ENCODE measurements around the gene USP47. TPM values are rescaled to one million over a fixed set of nuclear protein-coding genes. Genes with fewer than 3 reads are reported as not detected.
A peak's percentile ranks its signal among the peaks of the same experiment; 100 is the strongest.
"Not testable (repeated sequence)": the region's sequence is repeated elsewhere in the genome, so short reads cannot be mapped to it uniquely, and the experiment has no call there.

The USP47 gene
- polyA plus RNA-seq, 3 donors from 2014 or later, result 36.3 to 72.4 (median 43.5) TPM

- no peak for DNase-seq
- H3K4me1 Mint-ChIP-seq, result no peaks in the 10 kb centered on the region
- H3K36me3 Mint-ChIP-seq, result peaks cover 0 to 5% (median 0%) of the 10 kb centered on the region in 3 donors
- no peak overlapping the region for H3K4me3 Mint-ChIP-seq
- no peaks in the 10 kb centered on the region for H3K9me3 Mint-ChIP-seq
- H3K27me3 Mint-ChIP-seq (ENCODE audit: low read depth in 3 of 3), result peaks cover 3 to 4% (median 3%) of the 10 kb centered on the region in 3 donors
- no peak overlapping the region for H3K27ac Mint-ChIP-seq
Measured at GRCh38 chr11:11816511-11817314, 25.1 kb upstream of the USP47 start.

GRCh38 chr11:11817957-11818356 lies 23.8 kb upstream of the USP47 start:
- no peaks in the 10 kb centered on the region for H3K36me3 Mint-ChIP-seq
- no peak overlapping the region for H3K4me3 Mint-ChIP-seq
- H3K9me3 Mint-ChIP-seq, result no peaks in the 10 kb centered on the region
- H3K4me1 Mint-ChIP-seq, result no peaks in the 10 kb centered on the region
- peaks cover 0 to 3% (median 1%) of the 10 kb centered on the region in 3 donors for H3K27me3 Mint-ChIP-seq (ENCODE audit: low read depth in 3 of 3)
- DNase-seq, result no peak
- no peak overlapping the region for H3K27ac Mint-ChIP-seq

- peaks cover 0 to 3% (median 1%) of the 10 kb centered on the region in 3 donors for H3K27me3 Mint-ChIP-seq (ENCODE audit: low read depth in 3 of 3)
- H3K4me1 Mint-ChIP-seq, result no peaks in the 10 kb centered on the region
- H3K4me3 Mint-ChIP-seq, result no peak overlapping the region
- no peaks in the 10 kb centered on the region for H3K36me3 Mint-ChIP-seq
- no peak overlapping the region for H3K27ac Mint-ChIP-seq
- DNase-seq, result no peak
- no peaks in the 10 kb centered on the region for H3K9me3 Mint-ChIP-seq
Measured at GRCh38 chr11:11818529-11819121, 23.1 kb upstream of the USP47 start.

- Mint-ChIP-seq H3K4me1 (no peaks in the 10 kb centered on the region), H3K36me3 (no peaks in the 10 kb centered on the region), H3K27me3 (ENCODE audit: low read depth in 3 of 3) (peaks cover 0 to 3% (median 1%) of the 10 kb centered on the region in 3 donors), H3K9me3 (no peaks in the 10 kb centered on the region), H3K27ac (no peak overlapping the region), H3K4me3 (no peak overlapping the region)
- DNase-seq, result no peak
Measured at GRCh38 chr11:11821899-11822298, 19.9 kb upstream of the USP47 start.

GRCh38 chr11:11822946-11823345 lies 18.8 kb upstream of the USP47 start:
- Mint-ChIP-seq H3K9me3 (no peaks in the 10 kb centered on the region), H3K27ac (no peak overlapping the region), H3K27me3 (ENCODE audit: low read depth in 3 of 3) (peaks cover 0 to 3% (median 0%) of the 10 kb centered on the region in 3 donors), H3K4me3 (no peak overlapping the region), H3K4me1 (no peaks in the 10 kb centered on the region), H3K36me3 (no peaks in the 10 kb centered on the region)
- no peak for DNase-seq

GRCh38 chr11:11826260-11826659 lies 15.5 kb upstream of the USP47 start:
- DNase-seq, result no peak
- no peak overlapping the region for H3K4me3 Mint-ChIP-seq
- no peaks in the 10 kb centered on the region for H3K4me1 Mint-ChIP-seq
- H3K27me3 Mint-ChIP-seq (ENCODE audit: low read depth in 3 of 3), result peaks cover 0 to 3% (median 0%) of the 10 kb centered on the region in 3 donors
- H3K9me3 Mint-ChIP-seq, result no peaks in the 10 kb centered on the region
- H3K27ac Mint-ChIP-seq, result no peak overlapping the region
- no peaks in the 10 kb centered on the region for H3K36me3 Mint-ChIP-seq

GRCh38 chr11:11827272-11827671 lies 14.5 kb upstream of the USP47 start:
- Mint-ChIP-seq H3K4me3 (no peak overlapping the region), H3K36me3 (no peaks in the 10 kb centered on the region), H3K4me1 (no peaks in the 10 kb centered on the region), H3K27ac (no peak overlapping the region), H3K9me3 (no peaks in the 10 kb centered on the region), H3K27me3 (ENCODE audit: low read depth in 3 of 3) (peaks cover 0 to 3% (median 0%) of the 10 kb centered on the region in 3 donors)
- no peak for DNase-seq

- H3K9me3 Mint-ChIP-seq, result not testable (repeated sequence)
Measured at GRCh38 chr11:11831406-11831805, 10.4 kb upstream of the USP47 start.

GRCh38 chr11:11836676-11837231 lies 5.0 kb upstream of the USP47 start:
- no peaks in the 10 kb centered on the region for H3K9me3 Mint-ChIP-seq
- H3K27me3 Mint-ChIP-seq (ENCODE audit: low read depth in 3 of 3), result peaks cover 7 to 13% (median 12%) of the 10 kb centered on the region in 3 donors
- no peaks in the 10 kb centered on the region for H3K36me3 Mint-ChIP-seq
- H3K4me1 Mint-ChIP-seq, result peaks cover 6 to 8% of the 10 kb centered on the region in 2 donors
- no peak overlapping the region for H3K27ac Mint-ChIP-seq
- no peak for DNase-seq
- H3K4me3 Mint-ChIP-seq, result no peak overlapping the region

More at GRCh38 chr11:11831406-11831805, 10.4 kb upstream of the USP47 start:
- not testable (repeated sequence) for H3K4me3 Mint-ChIP-seq; H3K27ac Mint-ChIP-seq; H3K36me3 Mint-ChIP-seq; H3K4me1 Mint-ChIP-seq; H3K27me3 Mint-ChIP-seq (ENCODE audit: low read depth in 3 of 3); DNase-seq

- Mint-ChIP-seq H3K36me3 (no peaks in the 10 kb centered on the region), H3K4me3 (no peak overlapping the region), H3K4me1 (peaks cover 6 to 8% of the 10 kb centered on the region in 2 donors), H3K27ac (peak overlapping the region in 1 of 6 donors; percentile 64), H3K9me3 (no peaks in the 10 kb centered on the region), H3K27me3 (ENCODE audit: low read depth in 3 of 3) (peaks cover 7 to 16% (median 11%) of the 10 kb centered on the region in 3 donors)
- DNase-seq, result no peak
Measured at GRCh38 chr11:11839718-11840117, 2.1 kb upstream of the USP47 start.

GRCh38 chr11:11841116-11841722 lies 553 bp upstream of the USP47 start:
- H3K4me3 Mint-ChIP-seq, result no peak overlapping the region
- no peaks in the 10 kb centered on the region for H3K36me3 Mint-ChIP-seq
- H3K27me3 Mint-ChIP-seq (ENCODE audit: low read depth in 3 of 3), result peaks cover 7 to 13% (median 11%) of the 10 kb centered on the region in 3 donors
- no peak for DNase-seq
- no peak overlapping the region for H3K27ac Mint-ChIP-seq
- peaks cover 6 to 8% of the 10 kb centered on the region in 2 donors for H3K4me1 Mint-ChIP-seq
- no peaks in the 10 kb centered on the region for H3K9me3 Mint-ChIP-seq

GRCh38 chr11:11842421-11843008 lies 743 bp downstream of the USP47 start:
- Mint-ChIP-seq H3K9me3 (no peaks in the 10 kb centered on the region), H3K27me3 (ENCODE audit: low read depth in 3 of 3) (peaks cover 7 to 10% (median 9%) of the 10 kb centered on the region in 3 donors), H3K4me1 (peaks cover 6 to 17% of the 10 kb centered on the region in 2 donors), H3K4me3 (no peak overlapping the region), H3K27ac (no peak overlapping the region), H3K36me3 (no peaks in the 10 kb centered on the region)
- peak; percentile 70 to 75 (median 73) for DNase-seq

GRCh38 chr11:11843211-11843621 lies 1.4 kb downstream of the USP47 start:
- H3K27ac Mint-ChIP-seq, result no peak overlapping the region

More at GRCh38 chr11:11843211-11843621, 1.4 kb downstream of the USP47 start:
- Mint-ChIP-seq H3K27me3 (ENCODE audit: low read depth in 3 of 3) (peaks cover 7 to 10% (median 7%) of the 10 kb centered on the region in 3 donors), H3K4me3 (no peak overlapping the region), H3K9me3 (no peaks in the 10 kb centered on the region), H3K4me1 (peaks cover 6 to 20% of the 10 kb centered on the region in 2 donors), H3K36me3 (no peaks in the 10 kb centered on the region)
- peak in 1 of 3 donors; percentile 28 for DNase-seq

Measured in immature natural killer cell (primary cell).